Activated CD4-positive, alpha-beta T cell treated with anti-CD3 and anti-CD28 coated beads, Interleukin-2, amount 50 U/mL, for 48 hours (primary cell): ENCODE measurements around the gene SCN5A.

ENCODE experiments used
- DNase-seq, 2 experiments: peaks; one replicate each; pipeline ENCODE4 v3.0.0-alpha.2; 2020

The SCN5A gene

DNA sequence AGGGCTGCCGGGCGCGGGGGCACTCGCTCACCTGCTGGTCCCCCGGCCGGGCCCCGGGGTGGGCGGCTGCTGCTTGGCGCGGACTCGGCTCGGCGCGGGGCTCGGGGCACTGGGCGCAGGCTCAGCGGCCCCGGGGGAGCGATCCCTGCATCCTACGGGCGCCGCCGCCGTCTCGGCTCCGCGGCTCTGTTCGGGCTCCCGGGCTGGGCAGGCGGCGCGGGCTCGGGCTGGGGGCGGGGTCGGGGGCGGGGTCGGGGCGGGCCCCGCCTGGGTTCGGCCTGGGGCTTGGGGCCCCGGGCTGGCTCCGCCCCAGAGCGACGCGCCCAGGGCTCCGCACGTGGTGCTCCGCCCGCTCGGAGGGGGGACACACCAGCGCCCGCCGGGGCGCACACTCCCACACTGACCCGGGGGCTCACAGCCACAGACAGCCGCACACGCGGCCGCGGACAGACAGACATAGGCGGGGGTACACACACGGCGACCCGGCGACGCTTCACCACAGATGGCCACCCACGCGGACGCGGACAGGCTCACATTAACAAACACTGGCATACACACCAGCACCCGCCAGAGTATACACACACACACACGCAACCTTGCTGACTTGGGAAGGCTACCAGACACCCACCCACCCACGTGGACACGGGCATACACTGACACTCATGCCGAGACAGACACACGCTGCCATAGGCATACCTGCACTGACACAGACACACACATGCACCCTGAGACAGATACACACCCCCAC, at the start of gene SCN5A:
SCN5A (minus strand) TSS at position 188 of the 748 bp plus-strand sequence. CDS start 16,380 bp downstream, outside the sequence.
- DNase-seq, result peak; percentile 51 to 56

DNA sequence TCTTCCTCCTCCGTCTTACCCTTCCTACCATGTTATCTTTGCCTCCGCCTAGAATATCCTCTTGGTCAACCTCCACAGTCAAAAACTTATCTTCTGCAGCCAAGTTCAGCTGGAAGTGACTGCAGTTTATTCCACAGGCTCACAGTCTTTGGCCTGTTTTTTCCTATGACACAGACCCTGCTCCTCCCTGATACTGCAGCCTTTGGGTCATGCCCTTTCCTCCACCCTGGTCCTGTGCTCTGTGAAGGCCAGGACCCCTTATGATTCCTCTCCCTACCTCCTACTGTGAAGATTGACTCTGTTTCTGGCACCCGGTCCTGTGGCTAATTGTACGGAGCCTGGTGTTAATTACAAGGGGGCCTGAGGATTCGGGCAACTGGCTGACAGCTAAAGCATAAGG, 49.3 kb upstream of the SCN5A start:
- no peak for DNase-seq

DNA sequence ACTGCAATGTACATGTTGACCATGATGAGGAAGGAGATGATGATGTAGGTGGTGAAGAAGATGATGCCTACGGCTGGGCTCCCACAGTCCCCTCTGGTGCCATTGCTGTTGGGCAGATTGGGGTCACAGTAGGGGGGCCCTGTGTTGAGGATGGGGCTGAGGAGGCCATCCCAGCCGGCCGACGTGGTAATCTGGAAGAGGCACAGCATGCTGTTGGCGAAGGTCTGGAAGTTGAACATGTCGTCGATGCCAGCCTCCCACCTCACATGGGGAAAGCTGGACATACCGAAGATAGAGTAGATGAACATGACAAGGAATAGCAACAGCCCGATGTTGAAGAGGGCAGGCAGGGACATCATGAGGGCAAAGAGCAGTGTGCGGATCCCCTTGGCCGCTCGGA, 48.6 kb upstream of the SCN5A start:
- no peak for DNase-seq

DNA sequence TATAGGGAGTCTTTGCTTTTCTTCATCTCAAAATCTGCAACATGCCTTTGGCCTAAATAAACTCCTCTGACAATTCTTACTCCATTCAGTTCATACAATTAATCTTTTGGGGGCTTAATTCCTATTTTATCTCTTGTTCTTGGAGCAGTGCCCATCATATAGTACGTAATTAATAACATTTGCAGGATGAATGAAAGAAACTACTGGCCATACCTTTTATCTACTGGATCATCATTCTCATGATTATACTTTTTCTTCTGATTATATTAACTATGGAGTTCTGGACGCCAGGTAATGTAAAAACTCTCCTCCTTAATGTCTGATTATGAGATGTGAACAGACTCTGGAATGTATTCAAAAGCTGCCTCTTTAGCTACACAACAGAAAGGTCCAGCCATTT, 46.5 kb upstream of the SCN5A start:
- DNase-seq, result no peak

DNA sequence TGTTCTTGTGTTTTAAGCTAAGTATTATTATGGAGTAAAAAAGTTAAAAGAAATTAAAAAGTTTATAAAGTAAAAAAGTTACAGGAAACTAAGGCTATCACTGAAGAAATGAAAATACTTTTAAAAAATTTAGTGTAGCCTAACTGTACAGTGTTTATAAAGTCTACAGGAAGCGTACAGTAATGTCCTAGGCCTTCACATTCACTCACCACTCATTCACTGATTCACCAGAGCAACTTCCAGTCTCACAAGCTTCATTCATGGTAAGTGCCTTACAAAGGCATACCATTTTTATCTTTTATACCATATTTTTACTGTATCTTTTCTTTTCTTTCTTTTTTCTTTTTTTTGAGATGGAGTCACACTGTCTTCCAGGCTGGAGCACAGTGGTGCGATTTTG, 40.7 kb upstream of the SCN5A start:
- no peak for DNase-seq

DNA sequence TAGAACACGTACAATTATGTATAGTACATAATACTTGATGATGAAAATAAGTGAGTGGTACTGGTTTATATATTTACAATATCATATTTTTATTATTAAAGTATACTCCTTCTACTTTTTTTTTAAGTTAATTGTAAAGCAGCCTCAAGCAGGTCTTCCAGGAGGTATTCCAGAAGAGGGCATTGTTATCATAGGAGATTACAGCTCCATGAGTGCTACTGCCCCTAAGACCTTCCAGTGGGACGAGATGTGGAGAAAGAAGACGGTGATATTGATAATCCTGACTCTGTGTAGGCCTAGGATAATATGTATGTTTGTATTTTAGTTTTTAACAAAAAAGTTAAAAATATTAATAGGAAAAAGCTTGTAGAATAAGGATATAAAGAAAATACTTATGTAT, 40.3 kb upstream of the SCN5A start:
- no peak for DNase-seq

DNA sequence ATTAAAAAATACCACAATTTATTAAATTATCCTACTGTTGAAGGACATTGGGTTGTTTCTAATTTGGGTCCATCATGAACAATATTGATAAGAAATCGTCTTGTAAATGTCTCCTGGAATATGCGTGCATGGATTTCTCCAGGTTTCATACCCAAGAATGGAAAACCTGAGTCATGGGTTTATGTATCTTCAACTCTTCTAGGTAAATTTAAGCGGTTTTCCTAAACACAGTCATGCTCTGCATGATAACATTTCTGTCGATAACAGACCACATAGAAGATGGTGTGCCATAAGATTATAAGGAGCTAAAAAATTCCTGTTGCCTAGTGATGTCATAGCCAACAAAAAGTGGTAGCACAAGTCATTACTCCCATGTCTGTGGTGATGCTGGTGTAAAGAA, 39.9 kb upstream of the SCN5A start:
- DNase-seq, result no peak

DNA sequence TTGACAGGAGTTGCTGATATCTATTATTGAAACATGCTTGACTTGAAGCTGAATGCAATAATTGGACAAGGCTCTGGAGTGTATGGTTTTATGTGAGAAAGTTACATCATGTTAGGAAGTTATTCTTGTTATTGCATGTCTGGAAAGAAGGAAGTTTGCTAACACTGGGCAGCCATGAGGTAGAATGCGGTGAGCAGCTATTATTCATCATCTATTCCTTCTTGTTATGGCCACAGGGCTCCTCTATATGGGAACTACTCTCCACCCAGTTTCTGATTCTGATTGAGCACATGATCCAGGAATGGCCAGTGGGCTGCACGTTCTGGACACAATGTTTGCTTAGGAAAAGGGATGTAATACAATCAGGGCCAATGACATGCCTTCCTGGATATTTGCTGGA, 37.8 kb upstream of the SCN5A start:
- DNase-seq, result no peak

DNA sequence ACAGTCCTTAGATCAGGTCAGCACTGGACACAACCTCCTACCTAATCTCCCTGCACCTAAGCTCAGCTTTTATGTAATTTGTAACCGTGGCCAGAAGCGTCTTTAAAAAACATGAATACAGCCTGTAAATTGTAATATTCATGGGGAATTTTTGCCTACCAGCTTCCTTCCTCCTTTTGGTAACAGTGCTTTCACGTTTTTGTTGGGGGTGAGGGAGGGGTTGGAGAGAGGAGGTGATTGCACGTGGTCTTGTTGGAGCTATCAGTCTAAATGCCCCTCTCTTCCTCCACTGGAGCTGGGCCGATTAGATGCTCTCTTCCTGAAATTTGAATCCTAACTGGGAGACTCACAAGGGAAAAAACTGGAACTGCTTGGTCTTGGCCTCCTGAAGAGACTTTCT, 35.1 kb upstream of the SCN5A start:
- DNase-seq, result no peak

DNA sequence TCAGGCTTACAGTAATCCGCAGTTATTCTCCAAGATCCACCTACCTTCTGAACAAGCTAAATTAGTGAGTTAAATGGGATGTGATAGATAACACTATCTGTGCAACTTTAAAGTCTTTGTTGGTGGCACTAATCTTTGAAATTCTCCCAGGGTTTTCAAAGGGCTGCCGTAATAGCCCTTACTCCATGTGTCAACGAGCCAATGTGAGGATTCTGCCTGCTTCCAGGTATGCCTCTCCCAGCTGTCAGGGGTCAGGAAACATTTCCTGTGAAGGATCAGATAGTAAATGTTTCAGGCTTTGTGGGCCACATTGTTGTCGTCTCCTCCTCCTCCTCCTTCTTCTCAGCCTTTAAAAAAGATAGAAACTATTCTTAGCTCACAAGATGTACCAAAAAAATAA, 20.2 kb upstream of the SCN5A start:
- DNase-seq, result no peak

DNA sequence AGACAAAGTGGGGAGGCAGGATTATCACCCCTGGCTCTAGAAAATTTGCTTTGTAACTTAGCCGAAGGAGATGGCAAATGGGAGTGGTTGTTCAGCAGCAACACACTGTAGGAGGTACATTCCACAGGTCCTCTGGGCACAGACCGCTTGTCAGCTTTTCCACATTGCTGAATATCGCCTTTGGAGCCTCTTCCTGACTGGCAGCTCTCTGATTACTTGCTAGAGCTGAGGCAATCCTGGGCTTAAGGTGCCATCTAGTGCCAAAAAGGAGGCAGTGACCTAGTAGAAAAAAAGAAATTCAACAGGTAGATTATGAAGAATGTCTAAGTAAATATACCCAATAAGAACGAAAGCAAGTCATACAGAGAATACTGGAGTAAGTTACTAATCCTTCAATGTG, 13.1 kb upstream of the SCN5A start:
- no peak for DNase-seq

DNA sequence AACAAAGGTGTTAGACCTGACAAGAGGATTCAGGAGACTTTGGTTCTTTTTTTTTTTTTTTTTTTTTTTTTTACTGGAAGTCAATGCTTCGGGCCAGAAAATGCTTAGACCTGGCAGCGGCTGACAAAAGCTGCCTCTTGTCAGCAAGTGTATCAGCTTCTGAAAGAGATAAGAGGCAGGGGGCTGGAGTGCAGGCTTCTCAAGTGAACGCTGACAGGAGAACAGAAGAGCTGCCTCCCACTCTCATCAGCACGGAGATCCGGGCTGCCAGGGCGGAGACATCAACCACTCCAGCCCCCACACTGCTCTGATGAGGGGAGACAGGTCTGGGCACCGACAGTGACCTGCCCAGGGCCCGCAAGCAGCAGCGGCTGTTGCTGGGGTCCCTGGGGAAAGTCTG, 9.4 kb upstream of the SCN5A start:
- no peak for DNase-seq

DNA sequence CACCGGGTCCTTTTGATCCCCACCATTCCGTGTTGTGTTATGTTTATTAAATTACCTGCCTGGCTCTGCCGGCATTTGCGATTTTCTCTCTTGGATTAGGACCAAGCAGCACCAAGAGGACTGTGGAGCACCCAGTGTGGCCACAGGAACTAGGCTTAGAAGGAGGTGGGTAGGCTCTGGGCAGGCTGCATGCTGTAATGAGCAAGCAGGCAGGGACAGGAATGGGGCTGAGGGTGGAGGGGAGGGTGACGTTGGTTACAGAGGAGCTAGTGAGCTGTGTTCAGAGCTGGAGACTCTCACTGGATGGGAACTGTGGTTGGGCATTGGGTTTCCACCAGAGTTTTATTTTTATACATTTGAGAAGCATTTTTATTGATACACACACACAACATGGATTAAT, 7.9 kb upstream of the SCN5A start:
- no peak for DNase-seq

DNA sequence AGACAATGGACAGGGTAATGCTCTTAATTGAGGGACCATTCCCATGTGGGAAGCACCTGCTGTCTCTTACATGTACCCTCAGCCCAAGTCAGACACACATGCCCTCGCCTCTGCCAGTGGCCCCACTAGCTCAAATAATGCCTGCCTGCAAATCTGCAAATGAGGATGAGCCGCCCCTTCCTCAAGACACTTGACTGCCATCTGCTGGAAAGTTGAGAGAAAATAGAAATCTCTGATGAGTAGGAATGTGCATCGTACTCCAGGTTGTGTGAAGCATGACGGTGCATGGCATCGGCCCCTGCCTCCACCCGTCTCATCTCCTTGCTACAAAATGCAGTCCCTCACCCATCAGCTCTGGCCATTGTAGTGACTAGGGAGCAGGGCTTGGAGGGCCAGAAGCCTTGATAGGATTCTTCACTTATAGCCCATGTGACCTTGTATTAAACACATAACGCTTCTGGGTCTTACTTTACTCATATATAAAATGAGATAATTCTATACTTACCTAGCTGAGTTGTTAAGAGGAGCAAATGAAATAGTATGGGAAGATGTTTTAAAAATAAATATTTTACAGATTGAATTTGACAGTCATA, 6.3 kb upstream of the SCN5A start:
- DNase-seq, result peak in 1 of 2 experiments; percentile 11

DNA sequence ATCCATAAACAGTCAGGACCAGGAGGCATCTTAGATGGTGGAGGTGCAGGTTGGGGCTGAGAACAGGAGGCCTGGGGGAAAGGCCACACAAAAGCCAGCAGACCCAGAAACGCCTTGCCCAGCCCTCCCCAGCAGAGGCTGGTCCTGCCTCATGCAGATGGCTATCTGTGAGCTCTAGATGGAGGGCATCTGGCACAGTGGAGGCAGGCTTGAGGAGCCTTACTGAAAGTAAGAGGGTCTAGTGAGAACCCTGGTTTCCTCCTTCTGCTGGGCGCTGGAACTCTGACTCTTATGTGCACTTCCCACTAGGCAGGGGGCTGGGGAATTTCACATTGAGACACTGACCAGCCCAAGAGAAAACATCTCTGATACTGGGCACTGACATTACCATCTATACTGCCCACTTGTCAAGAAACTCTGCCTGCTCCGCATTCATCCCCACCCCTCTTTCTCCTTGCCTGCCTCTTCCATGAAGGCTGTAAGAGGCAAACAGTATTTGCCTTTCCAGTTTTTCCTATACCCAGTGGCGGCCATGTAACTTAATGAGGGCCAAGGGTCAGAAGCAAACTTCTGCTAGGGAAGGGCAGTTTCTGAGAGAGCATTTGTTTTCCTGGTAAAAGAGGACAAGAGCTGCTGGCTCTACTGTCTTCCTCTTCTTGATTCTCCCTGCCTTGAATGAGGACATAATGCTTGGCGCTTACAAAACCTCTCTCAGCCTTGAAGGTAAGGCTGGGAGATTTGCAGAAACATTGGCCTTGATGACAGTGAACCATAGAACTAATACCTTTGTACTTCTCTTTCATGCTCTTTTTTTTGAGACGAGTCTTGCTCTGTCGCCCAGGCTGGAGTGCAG, 4.4 kb upstream of the SCN5A start:
- DNase-seq, result no peak

DNA sequence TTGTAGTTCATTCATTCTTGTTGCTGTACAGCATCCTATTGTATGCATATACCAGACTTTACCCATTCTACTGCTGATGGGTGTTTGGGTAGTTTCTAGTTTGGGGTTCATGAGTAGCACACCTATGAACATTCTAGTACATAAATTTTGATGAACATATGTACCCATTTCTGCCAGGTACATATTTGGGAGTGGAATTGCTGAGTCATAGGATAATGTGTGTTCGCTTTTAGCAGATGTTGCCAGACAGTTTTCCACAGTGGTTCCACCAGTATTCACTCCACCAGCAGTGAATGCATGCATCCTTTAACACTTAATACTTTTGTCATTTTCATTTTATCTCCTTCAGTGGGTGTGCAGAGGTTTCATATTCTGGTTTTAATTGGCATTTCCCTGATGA, 3.4 kb upstream of the SCN5A start:
- DNase-seq, result no peak

DNA sequence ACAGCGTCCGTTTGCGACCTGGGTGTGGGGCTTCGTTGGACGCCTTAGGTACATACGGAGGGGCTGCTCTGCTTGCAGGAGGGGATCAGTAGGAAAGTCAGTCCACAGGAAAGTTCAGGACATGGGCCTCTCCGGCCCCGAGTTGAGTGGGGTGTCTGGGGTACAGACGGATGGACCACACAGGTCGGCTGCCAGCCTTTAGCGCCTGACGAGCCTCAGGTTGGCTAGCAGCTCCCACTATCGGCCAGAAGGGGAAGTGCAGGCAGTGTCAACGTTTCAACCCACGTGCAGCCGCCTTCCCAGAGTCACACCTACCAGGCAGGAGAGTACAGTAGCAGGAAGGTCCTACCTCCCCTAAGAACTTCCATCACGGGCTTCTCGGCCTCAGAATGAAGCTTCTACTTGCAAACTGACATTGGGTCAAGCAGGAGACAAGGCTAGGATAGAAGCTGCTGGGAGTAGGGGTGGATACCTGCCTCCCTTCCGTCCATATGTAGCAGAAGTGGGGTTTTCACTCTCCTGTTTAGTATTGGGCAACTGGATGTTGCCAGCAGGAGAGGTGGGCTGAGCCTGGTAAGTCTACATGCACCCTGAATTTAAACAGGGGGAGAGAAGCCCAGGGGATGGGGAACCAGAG, 1.8 kb upstream of the SCN5A start:
- peak; percentile 71 to 74 for DNase-seq

DNA sequence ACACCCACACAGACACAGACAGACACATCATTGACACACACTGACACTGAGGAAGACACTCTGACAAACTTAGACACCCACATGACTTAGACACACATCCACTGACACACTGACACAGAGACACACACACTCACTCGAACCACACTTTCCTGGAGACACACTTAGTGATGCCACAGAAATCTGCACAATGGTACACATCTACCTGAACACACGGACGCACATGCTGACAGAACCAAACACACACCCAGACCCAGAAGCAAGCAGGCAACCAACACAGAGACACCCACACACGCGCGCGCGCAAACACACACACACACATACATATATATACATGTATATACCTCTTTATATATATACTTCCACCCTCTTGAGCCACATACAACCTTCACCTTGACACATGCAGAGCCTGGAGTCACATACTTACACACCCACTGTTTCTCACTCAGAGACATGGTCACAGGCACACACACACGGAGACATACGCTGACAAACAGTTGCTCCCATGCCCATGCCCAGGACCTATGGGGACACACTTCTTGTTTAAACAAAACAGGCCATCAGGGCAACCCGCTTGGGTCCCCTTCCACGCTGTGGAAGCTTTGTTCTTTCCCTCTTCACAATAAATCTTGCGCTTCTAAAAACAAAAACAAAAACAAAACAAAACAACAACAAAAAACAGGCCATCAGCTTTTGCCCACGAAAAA, 913 bp upstream of the SCN5A start:
- DNase-seq, result peak; percentile 2 to 10

DNA sequence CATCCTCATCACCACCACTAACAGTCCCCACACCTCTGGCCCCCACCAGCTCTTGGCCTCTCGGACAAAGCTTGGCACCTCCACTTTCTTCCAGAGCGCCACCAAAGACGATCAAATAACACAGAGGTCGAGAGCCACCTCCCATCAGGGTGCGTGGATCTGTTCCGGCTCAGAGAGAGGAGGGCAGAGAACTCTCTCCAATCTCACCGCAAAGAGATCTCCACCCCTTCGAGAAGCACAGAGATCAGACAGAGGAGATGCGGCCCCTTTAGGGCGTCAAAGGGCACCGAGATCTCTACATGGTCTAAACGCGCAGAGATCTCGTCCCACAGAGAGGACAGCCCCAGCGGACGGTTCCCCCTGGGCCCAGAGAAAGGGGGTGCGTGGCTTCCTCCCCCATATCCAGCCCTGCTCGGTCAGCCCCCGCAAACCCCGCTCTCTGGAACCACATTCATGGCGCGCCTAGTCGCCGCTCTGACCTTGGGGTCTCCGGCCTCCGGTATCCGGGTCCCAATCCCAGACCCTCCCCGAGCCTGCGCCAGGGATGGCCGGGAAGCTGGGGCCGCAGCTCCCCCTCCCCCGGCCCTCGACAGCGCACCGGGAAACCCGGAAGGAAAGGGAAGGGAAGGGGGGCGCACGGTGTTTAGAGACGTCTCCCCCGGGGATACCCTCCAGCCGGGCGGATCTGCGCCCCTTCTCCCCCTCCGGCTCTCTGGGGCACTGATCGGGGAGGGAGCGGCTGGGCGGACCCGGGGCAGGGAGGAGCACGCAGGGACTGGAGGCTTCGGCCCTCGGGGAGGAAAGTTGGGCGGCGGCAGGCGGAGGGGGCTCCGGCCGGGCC, 608 bp downstream of the SCN5A start:
- peak; percentile 2 to 7 for DNase-seq

DNA sequence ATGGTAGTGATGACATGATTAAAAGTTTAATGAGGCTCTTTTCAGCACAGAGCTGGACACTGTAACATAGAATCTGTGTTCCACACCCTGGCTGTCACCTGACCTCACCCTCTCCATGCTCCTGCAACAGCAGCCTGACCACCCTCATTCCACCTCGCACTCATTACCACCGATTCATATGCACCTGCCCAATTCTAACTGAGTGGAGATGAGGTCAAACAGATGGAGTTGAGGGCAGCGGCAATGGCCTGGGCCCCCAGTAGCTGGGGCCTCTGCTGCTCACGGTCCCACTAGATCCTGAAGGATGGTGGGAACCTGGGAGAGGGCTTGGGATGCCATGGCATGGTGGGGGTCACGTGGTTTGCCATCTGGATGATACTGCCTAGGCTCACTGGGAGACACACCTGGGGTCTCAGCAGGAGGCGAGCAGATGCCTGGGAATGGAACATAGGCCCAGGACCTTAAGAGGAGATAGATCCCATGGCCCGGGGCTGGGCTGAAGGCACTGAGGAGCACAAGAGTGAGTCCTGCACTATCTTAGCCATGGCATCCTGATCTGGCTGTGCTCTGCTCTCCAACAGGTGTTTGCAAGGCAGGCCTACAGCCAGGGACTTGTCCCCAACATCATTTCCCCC, 1.3 kb downstream of the SCN5A start:
- no peak for DNase-seq
